HG03139 (cell line): ENCODE measurements around the gene CDK4.
"Not testable (repeated sequence)": the region's sequence is repeated elsewhere in the genome, so short reads cannot be mapped to it uniquely, and the experiment has no call there.

Source experiments
- ATAC-seq: cut with Tn5 transposase; IDR thresholded peaks from one replicate; pipeline ENCODE4 v1.9.1; 2021; ENCODE audit not compliant: unreplicated experiment

The CDK4 gene

DNA sequence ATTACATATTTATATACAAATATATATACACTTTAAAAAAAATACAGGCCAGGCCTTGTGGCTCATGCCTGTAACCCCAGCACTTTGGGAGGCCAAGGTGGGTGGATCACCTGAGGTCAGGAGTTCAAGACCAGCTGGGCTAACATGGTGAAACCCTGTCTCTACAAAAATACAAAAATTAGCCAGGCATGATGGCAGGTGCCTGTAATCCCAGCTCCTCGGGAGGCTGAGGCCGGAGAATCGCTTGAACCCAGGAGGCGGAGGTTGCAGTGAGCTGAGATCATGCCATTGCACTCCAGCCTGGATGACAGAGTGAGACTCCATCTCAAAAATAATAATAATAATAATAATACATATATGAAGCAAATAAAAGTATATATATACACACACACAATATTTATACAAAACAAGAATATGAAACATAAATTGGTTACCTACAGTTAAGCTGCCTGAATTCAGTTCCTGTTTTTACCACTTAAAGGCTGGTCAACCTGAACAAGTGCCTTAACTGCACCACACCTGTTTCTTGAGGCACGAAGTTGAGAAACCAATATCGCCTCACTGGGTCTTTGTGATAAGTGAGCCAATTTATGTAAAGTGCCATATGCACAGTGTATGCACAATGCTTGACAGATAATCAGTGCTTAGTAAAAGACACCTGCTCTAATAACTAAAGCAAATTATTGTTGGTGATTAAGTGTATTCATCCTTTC is 36.9 kb downstream of the CDK4 start:
- ATAC-seq: not testable (repeated sequence)

DNA sequence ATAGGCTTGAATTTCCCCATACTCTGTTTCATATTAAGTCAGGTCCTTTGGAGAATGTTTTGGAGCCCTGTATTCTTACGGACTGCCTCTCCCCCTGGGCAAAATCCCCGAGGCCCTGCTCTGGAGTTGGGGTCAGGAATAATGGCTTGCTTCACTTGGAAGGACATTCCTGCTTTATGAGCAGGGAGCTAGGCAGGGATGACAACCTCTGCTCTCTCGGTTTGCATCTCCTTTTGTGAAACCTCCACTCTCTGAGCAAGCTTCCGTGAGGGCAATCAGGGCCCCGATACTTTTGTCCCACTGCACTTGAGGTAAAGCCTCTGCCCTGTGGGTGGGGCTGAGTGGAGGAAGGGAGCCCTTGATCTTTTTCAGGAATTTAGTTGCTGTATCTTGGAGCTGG is 38.9 kb downstream of the CDK4 start:
- no peak for ATAC-seq

DNA sequence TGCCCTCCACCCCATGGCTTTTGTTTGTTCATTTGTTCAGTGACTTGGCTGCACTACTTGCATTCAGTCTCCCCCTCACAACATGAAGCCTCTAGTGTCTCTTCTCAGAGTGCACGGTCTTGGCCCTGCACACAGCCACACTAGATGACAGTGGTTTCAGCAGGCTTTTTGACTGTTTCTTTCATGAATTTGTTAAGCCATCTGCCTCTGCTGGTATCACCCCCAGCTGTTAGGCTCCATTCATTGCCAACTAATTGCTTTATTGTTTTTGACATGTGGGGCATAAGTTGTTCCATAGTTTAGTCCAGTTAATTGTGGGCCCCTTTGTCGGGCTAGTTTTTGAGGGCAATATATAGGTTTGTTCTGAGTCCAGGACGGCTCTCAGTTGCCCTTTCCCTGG is 39.4 kb downstream of the CDK4 start:
- ATAC-seq: no peak

DNA sequence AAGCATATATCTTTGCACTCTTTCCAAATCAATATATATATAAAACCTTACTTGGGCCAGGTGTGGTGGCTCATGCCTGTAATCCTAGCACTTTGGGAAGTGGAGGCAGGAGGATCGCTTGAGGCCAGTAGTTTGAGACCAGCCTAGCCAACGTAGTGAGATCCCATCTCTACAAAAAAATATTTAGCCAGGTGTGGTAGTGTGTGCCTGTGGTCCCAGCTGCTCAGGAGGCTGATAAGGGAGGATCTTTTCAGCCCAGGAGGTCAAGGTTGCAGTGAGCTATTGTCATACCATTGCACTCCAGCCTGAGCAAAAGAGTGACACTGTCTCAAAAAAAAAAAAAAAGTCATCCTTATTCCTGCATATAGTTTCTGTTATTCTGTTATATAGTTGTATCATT is 43.8 kb downstream of the CDK4 start:
- no peak for ATAC-seq

DNA sequence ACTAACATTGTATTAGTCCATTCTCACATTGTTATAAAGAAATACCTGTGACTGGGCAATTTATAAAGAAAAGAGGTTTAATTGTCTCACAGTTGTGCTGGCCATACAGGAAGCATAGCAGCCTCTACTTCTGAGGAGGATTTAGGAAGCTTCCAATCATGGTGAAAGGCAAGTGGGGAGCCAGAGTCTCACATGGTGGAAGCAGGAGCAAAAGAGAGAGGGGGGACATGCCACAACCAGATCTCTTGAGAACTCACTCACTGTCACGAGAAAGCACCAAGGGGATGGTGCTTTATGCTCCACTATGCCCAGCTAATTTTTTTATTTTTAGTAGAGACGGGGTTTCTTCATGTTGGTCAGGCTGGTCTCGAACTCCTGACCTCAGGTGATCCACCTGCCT is 44.9 kb downstream of the CDK4 start:
- ATAC-seq: no peak

DNA sequence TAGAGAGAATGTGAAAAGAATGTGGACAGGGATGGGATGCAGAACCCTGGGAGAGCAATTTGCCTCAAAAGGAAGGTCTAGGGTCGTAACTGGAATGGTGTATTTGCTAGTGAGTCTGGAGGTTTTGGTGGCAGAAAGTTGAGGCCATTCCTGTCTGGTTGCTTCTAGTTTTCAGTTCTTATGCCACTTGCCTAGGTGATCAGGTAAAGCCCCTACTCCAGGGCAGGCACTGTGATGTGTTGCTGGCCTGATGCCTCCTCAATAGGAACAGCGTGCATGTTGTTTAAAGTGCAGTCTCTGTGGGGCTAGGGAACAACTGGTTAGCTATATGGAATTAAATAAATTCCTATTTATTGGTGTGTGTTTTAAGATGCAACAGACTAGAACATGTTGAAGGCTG is 51.8 kb downstream of the CDK4 start:
- ATAC-seq: no peak

DNA sequence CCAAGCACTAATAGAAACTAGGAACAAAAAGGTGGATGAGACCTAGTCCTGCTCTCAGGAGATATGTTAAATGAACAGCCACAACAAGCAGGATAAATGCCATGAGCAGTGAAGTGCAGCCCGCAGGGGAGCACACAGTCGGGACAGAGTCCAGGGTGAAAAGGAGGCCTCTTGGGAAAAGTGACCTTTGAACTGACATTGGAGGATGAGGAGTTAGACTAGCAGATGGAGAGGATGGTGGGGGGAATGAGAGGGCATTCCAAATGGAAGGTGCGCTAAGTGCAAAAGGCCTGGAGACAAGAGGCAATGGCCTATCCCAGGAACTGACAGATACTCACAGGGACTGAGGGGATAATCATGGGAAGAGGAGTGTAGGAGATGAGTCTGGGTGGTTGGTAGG is 53.7 kb downstream of the CDK4 start:
- ATAC-seq: no peak
